Measurements from ENCODE around the gene DYNC1H1.
"Not testable (repeated sequence)": the region's sequence is repeated elsewhere in the genome, so short reads cannot be mapped to it uniquely, and the experiment has no call there.

GRCh38 chr14:101971458-101971857 is 7.1 kb downstream of the DYNC1H1 start:
- TF ChIP-seq, protein P1, sequence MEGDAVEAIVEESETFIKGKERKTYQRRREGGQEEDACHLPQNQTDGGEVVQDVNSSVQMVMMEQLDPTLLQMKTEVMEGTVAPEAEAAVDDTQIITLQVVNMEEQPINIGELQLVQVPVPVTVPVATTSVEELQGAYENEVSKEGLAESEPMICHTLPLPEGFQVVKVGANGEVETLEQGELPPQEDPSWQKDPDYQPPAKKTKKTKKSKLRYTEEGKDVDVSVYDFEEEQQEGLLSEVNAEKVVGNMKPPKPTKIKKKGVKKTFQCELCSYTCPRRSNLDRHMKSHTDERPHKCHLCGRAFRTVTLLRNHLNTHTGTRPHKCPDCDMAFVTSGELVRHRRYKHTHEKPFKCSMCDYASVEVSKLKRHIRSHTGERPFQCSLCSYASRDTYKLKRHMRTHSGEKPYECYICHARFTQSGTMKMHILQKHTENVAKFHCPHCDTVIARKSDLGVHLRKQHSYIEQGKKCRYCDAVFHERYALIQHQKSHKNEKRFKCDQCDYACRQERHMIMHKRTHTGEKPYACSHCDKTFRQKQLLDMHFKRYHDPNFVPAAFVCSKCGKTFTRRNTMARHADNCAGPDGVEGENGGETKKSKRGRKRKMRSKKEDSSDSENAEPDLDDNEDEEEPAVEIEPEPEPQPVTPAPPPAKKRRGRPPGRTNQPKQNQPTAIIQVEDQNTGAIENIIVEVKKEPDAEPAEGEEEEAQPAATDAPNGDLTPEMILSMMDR (IDR thresholded peaks at IDR 0.05), result not testable (repeated sequence)
- TF ChIP-seq ZFX (IDR thresholded peaks at IDR 0.05; ENCODE audit: borderline replicate concordance), result not testable (repeated sequence)

All from 22Rv1 (cell line).